Muscle of arm (tissue), 12 donors: ENCODE data around the gene B3GLCT. TPM values are rescaled to one million over a fixed set of nuclear protein-coding genes. Genes with fewer than 3 reads are reported as not detected.
"Not testable (repeated sequence)": the region's sequence is repeated elsewhere in the genome, so short reads cannot be mapped to it uniquely, and the experiment has no call there.

Experiments used
- DNase-seq: peaks from one replicate; pipeline ENCODE4 v3.0.0-alpha.2; 2013
- polyA plus RNA-seq, 12 donors: library from polyadenylated mRNA; unstranded; fragments of 120-200 nt; gene quantifications; one replicate each; pipeline ENCODE4 v1.2.1, GENCODE V29; 2013; ENCODE audit not compliant: insufficient read length in 12 of 12

B3GLCT gene
- polyA plus RNA-seq, 12 donors, result 13.3 to 44.6 (median 26.7) TPM; not detected in 1

GRCh38 chr13:31216916-31217315, 17.1 kb downstream of the B3GLCT start:
- not testable (repeated sequence) for DNase-seq

GRCh38 chr13:31219909-31220598, 20.3 kb downstream of the B3GLCT start:
- DNase-seq, result no peak

GRCh38 chr13:31221057-31221456, 21.3 kb downstream of the B3GLCT start:
- no peak for DNase-seq

- DNase-seq, result no peak
These were observed 23.4 kb downstream of the B3GLCT start for GRCh38 chr13:31223215-31223614.

- DNase-seq, result no peak
These were observed 23.9 kb downstream of the B3GLCT start for GRCh38 chr13:31223640-31224039.

GRCh38 chr13:31224174-31224669, 24.4 kb downstream of the B3GLCT start:
- DNase-seq, result no peak

GRCh38 chr13:31224963-31225559, 25.3 kb downstream of the B3GLCT start:
- DNase-seq, result no peak

GRCh38 chr13:31225998-31226675, 26.4 kb downstream of the B3GLCT start:
- no peak for DNase-seq

- DNase-seq, result no peak
These were observed 27.3 kb downstream of the B3GLCT start for GRCh38 chr13:31227063-31227462.

GRCh38 chr13:31227870-31228269, 28.1 kb downstream of the B3GLCT start:
- no peak for DNase-seq

- DNase-seq, result no peak
These were observed 35.0 kb downstream of the B3GLCT start for GRCh38 chr13:31234729-31235128.

- DNase-seq, result peak; percentile 35
These were observed 36.5 kb downstream of the B3GLCT start for GRCh38 chr13:31236211-31236786.

- DNase-seq, result no peak
These were observed 41.1 kb downstream of the B3GLCT start for GRCh38 chr13:31240921-31241320.

GRCh38 chr13:31242367-31242766, 42.6 kb downstream of the B3GLCT start:
- DNase-seq, result peak; percentile 36

GRCh38 chr13:31242916-31243315, 43.1 kb downstream of the B3GLCT start:
- DNase-seq, result peak; percentile 43

GRCh38 chr13:31245598-31246373, 46.0 kb downstream of the B3GLCT start:
- no peak for DNase-seq

GRCh38 chr13:31246918-31247317, 47.1 kb downstream of the B3GLCT start:
- no peak for DNase-seq

- no peak for DNase-seq
These were observed 48.6 kb downstream of the B3GLCT start for GRCh38 chr13:31248361-31248760.

GRCh38 chr13:31248965-31249539, 49.3 kb downstream of the B3GLCT start:
- DNase-seq, result no peak

- DNase-seq, result no peak
These were observed 50.7 kb downstream of the B3GLCT start for GRCh38 chr13:31250435-31250834.

- no peak for DNase-seq
These were observed 61.5 kb downstream of the B3GLCT start for GRCh38 chr13:31261241-31261640.
